Measurements from ENCODE around the gene MYOF.
"Not testable (repeated sequence)": the region's sequence is repeated elsewhere in the genome, so short reads cannot be mapped to it uniquely, and the experiment has no call there.

Gene MYOF

DNA sequence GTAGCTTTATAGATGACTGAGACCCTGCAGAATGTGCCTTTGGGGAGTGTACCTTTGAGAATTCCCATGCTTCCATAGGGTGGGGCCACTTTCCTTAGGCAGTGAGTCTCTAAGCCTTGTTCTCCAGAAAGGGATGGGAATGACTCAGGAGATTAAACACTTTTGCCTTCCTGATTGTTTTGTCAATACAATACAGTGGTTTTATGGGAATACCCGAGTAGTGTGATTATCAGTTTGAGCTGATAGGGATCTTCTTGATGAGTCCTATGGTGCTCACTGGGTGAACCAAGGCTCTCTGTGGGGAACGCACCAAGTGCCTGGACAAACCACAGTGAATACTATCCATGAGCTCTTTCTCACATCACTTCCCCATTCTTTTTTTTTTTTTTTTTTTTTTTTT lies 6.3 kb downstream of the MYOF start:
- no peak for DNase-seq

DNA sequence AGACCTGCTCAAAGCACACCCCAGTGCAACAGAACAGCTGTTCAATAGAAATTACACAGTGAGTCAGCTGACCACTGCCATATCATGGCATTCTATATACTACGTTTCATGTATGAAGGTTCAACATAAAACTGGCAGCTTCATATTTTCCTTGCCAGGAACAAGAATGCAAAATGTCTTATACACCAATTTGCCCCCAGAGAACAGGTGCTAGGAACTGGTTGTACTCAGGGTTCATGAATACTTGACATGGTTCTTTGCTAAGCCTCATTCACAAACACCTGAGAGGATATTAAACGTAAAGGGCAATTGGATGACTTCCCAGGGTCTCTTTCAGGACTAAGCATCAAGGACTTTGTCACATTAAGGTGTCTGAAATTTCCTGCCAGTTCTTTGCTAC lies 6.9 kb downstream of the MYOF start:
- no peak for DNase-seq

DNA sequence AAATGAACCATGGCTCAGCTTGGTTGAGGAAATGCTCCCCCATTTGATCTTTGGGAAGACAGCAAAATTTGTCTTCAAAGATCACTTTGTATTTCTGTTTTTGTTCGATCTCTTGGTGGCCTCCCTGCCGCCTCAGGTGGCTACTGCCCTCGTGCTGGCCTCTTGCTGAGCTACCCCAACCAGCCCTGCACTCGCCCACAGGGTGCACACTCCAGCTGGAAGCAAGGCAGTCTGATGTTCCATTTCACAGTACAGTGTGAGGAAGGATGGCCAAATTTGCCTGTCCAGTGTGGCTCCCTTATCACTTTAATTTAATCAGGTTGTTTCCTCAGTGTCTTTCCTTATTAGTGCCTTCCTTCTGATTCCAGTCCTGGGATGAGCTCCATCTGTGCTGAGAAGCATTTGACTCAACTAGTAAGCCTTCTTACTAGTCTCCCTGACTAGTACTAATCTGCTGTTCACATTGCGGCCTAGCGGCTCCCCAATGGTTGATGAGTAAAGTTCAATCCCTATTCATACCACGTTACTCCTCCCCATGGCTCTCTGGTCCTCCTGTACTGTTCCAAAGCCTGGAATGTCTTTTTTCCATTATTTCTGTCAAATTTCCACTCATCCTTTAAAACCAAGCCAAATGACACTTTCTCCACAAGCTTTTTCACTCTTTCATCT lies 8.2 kb downstream of the MYOF start:
- DNase-seq, result no peak

DNA sequence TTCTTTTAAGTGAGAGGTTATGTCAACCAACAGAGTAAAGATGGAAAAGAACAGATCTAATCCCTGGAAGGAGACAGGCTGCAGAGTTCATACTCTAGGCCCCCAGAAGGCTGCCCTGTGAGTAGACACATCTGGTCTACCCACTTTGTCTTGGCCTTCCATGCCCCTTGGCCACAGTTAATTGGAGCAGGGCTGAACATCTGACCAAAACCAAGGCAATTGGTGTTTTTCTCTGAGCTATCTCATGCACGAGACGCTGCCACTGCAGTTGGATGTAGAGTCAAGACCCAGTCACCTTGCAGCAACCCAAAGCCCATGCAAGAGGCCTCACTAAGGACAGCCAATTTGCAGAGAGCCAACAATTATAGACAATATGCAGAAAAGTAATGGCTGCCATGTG lies 9.0 kb downstream of the MYOF start:
- no peak for DNase-seq

DNA sequence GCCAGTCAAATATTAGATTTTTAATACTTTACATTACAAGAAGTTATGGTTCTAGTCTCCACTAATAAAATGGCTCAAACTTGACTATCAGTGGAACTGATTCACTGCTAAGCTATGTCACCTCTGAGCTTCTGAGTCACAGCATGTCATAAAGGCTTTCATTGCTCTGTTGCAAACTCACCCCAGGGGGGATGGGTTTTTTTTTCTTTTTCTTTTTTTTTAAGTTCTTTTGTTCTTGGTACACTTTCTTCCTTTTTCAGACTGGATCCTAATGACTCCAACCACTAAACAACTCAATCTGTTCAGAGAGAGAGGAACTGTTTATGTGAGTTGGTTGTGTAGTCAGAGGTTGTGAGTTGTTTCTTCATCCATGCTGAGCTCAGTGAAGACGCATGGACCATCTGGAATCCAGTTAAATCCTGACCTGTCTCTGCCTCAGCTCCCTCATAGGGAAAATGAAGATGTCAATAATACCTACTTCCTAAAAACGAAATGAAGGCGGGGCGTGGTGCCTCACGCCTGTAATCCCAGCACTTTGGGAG lies 11.0 kb downstream of the MYOF start:
- DNase-seq, result no peak

DNA sequence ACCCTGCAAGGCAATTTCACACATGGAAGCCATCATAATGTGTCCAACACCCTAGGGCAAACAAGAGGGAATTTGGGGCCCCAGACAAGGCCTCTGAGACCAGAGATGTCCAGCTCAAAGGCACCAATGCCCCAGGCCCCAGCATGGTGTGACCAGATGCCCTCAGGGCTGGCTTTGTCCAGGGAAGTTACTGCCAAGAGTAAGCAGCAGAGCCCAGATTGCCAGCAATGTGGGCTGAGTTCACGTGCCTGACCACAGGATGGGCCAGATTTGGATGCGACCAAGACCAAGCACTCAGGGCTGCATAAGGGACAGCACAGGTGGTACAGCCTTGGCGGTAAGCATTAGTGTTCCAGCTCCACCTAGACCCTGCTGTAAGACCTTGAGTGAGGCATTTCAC lies 12.7 kb downstream of the MYOF start:
- no peak for DNase-seq

DNA sequence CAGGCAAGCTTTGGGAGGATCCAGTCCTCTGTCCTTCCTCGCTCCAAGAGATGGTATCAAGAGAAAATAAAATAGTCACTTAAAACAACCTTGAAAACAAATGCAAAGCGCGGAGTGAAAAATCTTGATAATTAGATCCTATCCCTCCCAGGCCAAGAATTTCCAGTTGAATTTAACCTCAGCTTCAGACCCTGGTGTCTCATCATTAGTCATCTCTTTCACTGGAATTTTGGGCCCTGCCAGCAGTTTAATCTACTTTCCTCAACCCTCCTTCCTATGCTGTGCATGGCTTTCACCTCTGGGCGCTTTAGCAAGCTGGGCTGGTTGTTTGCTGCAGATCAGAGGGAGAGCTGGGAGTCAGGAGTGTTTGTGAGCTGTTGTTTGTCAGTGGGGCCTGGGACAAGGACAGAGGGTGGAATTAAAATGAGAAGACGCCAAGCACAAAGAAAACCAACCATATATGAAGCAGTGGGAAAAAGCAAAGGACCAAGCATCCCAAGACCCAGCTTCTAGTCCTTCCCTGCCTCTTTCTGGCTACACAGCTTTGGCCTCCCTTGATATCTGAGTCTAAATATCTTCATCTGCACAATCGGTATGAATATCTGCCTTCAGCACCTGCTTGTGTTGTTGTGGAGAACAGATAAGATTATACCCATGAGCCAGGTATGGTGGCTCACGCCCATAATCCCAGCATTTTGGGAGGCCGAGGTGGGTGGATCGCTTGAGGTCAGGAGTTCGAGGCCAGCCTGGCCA lies 13.5 kb downstream of the MYOF start:
- no peak for DNase-seq

DNA sequence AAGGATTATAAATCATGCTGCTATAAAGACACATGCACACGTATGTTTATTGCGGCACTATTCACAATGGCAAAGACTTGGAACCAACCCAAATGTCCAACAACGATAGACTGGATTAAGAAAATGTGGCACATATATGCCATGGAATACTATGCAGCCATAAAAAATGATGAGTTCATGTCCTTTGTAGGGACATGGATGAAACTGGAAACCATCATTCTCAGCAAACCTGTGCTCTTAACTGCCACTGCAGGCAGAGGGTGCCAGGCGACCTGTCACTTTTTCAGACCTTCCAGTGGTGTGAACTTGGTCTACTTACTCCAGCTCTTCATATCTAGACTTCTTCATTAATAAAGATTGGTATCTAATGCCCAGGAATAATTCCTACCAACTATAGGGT lies 14.5 kb downstream of the MYOF start:
- DNase-seq, result not testable (repeated sequence)

DNA sequence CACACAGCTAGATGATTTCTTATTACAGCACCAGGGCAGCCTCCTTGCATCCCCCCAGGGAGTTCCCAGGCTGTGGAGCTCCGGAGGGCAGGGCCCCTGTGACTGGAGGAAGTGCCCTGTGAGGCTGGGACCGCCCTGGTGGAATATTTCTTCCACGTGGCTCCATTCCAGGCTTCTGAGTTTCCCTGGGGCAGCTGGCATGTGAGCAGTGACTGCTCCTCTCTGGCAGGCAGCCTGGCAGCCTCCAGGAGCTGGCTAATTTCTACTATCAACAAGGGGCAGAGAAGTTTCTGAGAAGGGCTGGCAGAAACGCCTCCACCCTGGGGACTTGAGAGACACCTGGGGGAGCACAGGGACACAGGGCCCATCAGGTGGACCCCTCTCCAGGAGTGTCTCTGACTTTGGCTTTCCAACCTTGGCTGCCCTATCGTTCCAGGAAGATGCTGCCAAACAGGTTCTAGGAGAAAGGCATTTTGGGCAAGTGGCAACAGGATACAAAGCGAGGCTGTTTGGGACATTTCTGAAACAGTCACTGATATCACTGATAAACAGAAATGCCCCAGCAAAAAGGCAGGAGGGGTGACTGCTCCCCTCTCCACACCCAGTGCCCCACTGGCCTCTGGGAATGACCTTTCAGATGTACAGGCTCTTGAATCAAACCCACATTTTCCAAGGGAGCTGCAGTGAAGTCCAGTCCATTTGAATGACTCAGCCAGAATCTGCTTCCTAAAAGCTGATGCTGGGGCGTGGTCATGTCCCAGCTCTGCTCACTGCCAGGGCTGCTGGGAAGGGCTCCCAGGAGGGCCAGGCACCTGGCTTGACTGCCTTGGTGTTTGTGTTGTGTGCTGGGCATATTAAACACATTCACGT lies 16.1 kb downstream of the MYOF start:
- DNase-seq, result no peak

DNA sequence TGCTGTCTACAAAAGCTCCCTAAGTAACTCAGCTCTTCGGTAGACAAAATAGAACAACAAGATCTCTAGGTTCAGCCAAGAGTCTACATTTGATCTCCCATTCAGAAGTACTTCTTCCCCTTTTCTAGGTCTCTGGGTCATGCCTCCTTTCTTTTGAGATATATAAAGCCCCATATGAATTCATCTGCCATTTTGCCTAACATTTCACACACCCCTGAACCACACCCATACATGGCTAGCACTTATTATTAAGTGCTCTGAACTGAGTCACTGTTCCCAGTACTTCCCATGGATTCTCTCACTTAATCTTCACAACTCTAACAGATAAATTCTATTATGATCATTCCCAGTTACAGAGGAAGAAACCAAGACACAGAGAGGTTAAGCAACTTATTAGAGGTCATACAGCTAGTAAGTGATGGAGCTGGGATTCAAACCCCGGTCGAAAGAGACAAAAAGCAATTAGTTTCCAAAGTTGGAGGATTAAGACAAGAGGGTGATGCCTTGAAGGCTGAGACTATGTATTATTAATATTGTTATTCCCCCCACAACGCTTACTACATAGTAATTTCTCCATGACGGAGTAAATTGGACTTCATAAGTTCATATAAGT lies 17.3 kb downstream of the MYOF start:
- no peak for DNase-seq

DNA sequence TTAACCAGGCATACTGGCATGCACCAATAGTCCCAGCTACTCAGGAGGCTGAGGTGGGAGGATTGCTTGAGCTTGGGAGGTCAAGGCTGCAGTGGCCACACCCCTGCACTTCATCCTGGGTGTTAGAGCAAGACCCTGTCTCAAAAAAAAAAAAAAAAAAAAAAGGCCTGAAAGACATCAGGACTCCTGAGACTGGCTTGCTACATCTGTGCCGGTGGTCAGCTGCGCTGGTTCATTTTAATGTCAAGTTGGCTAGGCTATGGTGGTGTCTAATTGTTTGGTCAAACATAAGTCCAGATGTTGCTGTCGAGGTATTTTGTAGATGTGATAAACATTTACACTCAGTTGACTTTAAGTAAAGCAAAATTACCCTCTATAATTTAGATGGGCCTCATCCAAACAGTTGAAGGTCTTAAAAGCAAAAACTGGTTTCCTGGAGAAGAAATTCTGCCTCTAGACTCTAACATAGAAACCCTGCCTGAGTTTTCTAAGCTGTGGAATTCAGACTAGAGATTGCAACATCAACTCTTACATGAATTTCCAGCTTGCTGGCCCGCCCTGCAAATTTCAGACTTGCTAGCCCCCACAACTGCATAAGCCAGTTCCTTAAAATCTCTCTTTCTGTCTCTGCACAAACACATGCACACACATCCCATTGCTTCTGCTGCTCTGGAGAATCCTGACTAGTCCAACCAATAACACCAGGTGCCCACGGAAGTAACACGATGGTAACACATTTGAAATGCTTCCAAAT lies 18.2 kb downstream of the MYOF start:
- DNase-seq, result no peak

DNA sequence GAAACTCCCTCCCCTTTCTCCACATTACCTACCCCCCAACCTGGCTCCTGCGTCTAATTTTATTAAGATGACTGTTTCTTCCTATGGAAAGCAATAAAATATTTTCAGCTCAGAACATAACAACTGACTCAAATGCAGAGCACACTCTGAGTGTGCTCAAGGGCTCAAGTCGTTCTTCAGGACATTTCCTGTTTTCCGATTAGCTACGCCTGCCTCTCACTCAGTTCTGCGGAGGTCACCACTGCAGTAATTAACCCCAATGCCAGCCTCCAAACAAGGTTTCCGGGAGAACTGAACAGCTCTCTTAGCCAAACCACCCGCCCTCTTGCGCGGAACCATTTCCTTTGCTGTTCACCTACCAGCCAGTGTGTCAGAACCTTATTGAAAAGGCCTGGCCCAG lies 19.3 kb downstream of the MYOF start:
- peak; percentile 53 to 68 for DNase-seq

DNA sequence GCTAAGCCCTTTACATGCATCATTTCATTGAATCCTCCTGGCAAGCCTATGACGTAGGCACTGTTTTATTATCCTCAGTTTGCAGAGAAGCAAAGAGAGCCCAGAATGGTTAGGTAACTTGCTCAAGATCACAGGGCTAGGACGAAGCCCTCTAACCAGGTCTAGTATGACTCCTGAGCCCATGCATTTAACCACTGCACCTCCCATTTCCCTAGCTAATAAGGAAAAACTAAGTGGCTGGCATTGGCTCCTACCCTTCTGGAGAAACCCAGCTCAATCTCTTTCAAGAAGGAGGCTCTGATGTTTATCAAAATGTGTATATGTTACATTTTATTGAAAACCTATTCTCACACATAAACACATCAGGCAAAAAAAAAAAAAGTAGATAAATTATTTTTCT lies 19.8 kb downstream of the MYOF start:
- DNase-seq, result no peak

GRCh38 chr10:93461807-93462178 lies 20.3 kb downstream of the MYOF start:
- DNase-seq, result no peak

DNA sequence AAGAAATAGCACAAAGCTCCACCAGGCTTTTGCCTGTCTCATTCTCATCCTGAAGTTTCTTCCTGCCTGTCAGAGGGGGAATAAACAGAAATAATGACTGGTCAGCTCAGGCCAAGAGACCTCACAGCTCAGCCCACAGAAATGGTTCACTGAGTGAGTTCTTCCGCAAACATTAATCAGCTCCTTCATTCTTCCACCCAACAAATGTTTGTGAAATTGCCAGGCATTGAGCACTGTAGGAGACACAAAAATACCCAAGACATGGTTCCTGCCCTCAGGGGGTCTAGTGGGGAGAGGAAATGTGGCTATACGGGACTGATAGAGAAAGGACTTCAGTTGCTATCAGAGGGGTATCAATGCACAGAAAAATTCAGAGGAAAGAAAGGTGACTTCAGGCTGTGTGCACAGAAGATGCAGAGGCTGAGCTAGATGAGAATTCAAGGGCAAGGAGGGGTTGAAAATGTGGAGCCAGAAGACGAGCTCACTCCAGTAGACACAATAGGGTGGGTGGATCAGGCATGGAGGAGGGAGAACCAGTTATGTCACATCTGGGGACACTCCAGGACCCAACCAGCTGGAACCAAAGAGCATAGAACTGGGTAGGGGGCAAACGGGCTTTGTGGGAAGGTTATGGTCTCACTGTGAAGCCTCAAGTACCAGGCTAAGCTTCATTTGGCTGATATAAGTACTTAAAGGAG lies 20.9 kb downstream of the MYOF start:
- DNase-seq, result no peak

- DNase-seq, result no peak
Observed at GRCh38 chr10:93459466-93459865, 22.7 kb downstream of the MYOF start.

DNA sequence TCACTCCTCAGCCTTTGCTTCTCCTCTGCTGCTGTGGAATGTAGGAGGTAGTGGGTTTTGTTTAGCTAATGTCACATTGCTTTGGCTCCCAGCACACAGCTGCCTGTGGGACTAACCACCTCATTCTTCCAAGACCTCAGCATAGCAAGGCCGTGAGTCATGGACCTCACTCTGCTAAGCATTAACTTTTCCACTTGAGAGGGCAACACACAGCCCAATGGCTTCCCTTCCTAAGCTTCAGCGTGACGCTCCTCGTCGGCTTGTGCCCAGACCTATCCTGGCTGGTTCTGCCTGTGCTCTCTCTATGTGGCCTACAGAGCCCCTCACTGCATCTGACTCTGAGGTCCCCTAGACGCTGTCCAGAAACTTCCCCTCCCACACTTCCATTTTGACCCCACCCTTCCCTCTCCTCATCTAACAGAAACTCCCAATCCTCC lies 23.3 kb downstream of the MYOF start:
- DNase-seq, result peak; percentile 24 to 36

GRCh38 chr10:93457511-93457910 lies 24.6 kb downstream of the MYOF start:
- DNase-seq, result no peak

DNA sequence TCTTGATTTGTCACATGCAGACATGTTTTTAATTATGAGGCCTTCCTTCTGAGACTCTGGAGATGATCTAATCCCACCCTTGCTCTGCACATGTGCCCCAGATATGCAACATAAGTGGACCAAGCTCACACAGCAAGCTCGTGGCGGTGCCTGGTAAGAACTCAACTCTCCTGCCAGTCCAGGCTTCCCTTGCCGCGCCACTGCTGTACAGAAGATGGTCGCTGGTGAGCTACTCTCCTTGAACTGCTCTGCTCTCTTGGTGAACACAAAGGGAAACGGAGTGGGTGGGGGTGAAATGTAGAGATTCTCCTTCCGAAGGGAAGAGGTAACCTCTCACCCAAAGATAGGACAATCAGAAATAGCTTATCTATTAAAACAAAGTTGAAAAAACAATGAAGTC lies 25.7 kb downstream of the MYOF start:
- no peak for DNase-seq

GRCh38 chr10:93454736-93455135 lies 27.4 kb downstream of the MYOF start:
- DNase-seq, result no peak

DNA sequence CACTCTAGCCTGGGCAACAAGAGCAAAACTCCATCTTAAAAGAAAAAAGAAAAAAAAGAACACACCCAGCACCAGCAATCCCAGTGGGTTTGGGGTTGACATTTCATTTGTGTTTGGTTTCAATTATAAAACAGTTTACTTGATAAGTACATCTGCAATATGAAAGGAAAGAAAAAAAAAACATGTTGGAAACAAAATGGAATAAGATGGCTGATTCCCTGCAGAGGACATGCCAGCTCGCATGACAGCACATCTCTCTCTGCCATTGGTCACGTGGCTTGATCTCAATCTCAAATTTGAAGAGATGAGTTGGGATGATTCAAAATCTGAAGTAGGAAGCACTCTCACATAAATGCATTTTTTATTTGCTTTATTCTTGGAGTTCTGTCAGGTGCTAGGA lies 28.0 kb downstream of the MYOF start:
- no peak for DNase-seq

GRCh38 chr10:93452143-93452542 lies 30.0 kb downstream of the MYOF start:
- no peak for DNase-seq
